GM12891 (cell line): ENCODE data around the gene SLC6A13.

Experiments
- POLR2A ChIP-seq: IDR thresholded peaks from 2 replicates; pipeline ENCODE4 v1.6.1; 2011; ENCODE audit warnings: low read depth, low read length, control low read depth
- POLR2AphosphoS5 ChIP-seq: IDR thresholded peaks from 2 replicates; pipeline ENCODE4 v1.6.1; 2011; ENCODE audit warnings: low read depth, low read length, control low read depth
- SPI1 ChIP-seq: IDR thresholded peaks from 2 replicates; pipeline ENCODE4 v1.6.1; 2011; ENCODE audit warnings: low read depth, low read length, control low read depth
- TAF1 ChIP-seq: IDR thresholded peaks from 2 replicates; pipeline ENCODE4 v1.6.1; 2011; ENCODE audit warnings: low read depth, low read length, control low read depth

DNA sequence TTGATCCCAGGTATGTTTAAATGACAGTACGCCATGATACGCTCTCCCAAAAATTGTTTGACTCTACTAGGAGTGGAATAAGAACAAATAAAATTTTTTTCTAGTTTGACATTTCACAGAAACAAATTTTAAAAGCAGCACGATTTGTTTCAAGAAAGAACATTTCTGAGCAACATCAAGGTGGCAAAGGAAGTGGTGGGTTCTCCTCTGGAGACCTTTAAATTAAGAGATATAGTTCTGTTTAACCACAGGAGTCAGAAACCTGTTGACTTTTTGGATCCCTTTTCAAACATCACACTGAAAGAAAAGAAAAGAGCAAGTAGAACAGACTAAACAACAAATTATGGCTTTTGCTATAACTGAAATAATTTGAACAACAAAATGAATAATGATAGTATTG, 2.5 kb upstream of the SLC6A13 start:
- TF ChIP-seq POLR2AphosphoS5: no peak
- TF ChIP-seq POLR2A: no peak
- no peak for TF ChIP-seq SPI1
- no peak for TF ChIP-seq TAF1
